Upper lobe of left lung (tissue), 4 donors: ENCODE measurements around the gene UTP25.

Experiments used
- CTCF ChIP-seq, 6 experiments: fragments of 450-650 bp in 4 of 6; fragments of 200-600 bp in 2 of 6; sonication (generic) in 2 of 6; IDR thresholded peaks; one replicate each; pipeline ENCODE4 v1.5.1; 2016 to 2019; ENCODE audit warnings: antibody characterized with exemption in 6 of 6
- EP300 ChIP-seq, 4 donors: sonication (generic); formaldehyde crosslinking; IDR thresholded peaks; one replicate each; pipeline ENCODE4 v1.5.1; 2017; ENCODE audit warnings: antibody characterized with exemption in 4 of 4, control low read depth in 2 of 4
- POLR2A ChIP-seq, 4 donors: fragments of 450-650 bp; IDR thresholded peaks; one replicate each; pipeline ENCODE4 v1.5.1; 2016 to 2017; ENCODE audit warnings: antibody characterized with exemption in 4 of 4, mild to moderate bottlenecking in 2 of 4
- POLR2AphosphoS5 ChIP-seq, 2 donors: sonication (generic); formaldehyde crosslinking; IDR thresholded peaks; one replicate each; pipeline ENCODE4 v1.5.1; 2017; ENCODE audit warnings: antibody characterized with exemption in 2 of 2

- TF ChIP-seq CTCF (IDR thresholded peaks at IDR 0.05) (no peak), POLR2A (IDR thresholded peaks at IDR 0.05) (no peak), POLR2AphosphoS5 (IDR thresholded peaks at IDR 0.05) (no peak), EP300 (IDR thresholded peaks at IDR 0.05) (no peak)
Measured at GRCh38 chr1:209881619-209882018, 53.8 kb downstream of the UTP25 start.
